ENCODE data around the gene ID3. TPM values are rescaled to one million over a fixed set of nuclear protein-coding genes. Genes with fewer than 3 reads are reported as not detected.

Gene ID3
- total and polyA plus RNA-seq, 12 donors, result 28.8 to 213 (median 109) TPM

- Histone ChIP-seq H3K4me1 (replicated peaks in 1 of 2) (peaks cover 9 to 40% of the 10 kb centered on the region in 2 donors), H3K36me3 (replicated peaks in 1 of 2) (no peaks in the 10 kb centered on the region), H3K27me3 (no peaks in the 10 kb centered on the region), H3K9me3 (replicated peaks in 1 of 3) (no peaks in the 10 kb centered on the region), H3K27ac (peak overlapping the region in 3 of 5 donors; percentile 1 to 88 (median 77)), H3K4me3 (no peak overlapping the region)
- no peak for DNase-seq
- intact Hi-C loops (cut with DNase I), result no loop called here
- TF ChIP-seq CTCF (IDR thresholded peaks at IDR 0.05), result no peak
- TF ChIP-seq POLR2A (IDR thresholded peaks at IDR 0.05), result no peak
- 54 to 63% (median 57%) methylated on average over 9 of the region's 9 CpGs for WGBS, 4 donors
Observed at GRCh38 chr1:23563003-23563402, 3.7 kb upstream of the ID3 start.

GRCh38 chr1:23562137-23562876 is 3.0 kb upstream of the ID3 start:
- peaks cover 9 to 40% of the 10 kb centered on the region in 2 donors for H3K4me1 ChIP-seq (replicated peaks in 1 of 2)
- TF ChIP-seq POLR2A (IDR thresholded peaks at IDR 0.05) (peak in 1 of 2 donors; percentile 44), CTCF (IDR thresholded peaks at IDR 0.05) (no peak)
- intact Hi-C loops (cut with DNase I), result no loop called here

GRCh38 chr1:23561813-23562100 is 2.5 kb upstream of the ID3 start:
- intact Hi-C loops (cut with DNase I), result no loop called here
- 19 to 42% (median 37%) methylated on average over 2 of the region's 2 CpGs for WGBS, 4 donors
- TF ChIP-seq POLR2A (IDR thresholded peaks at IDR 0.05) (no peak), CTCF (IDR thresholded peaks at IDR 0.05) (no peak)
- no peaks in the 10 kb centered on the region for H3K36me3 ChIP-seq (replicated peaks in 1 of 2)
- peaks cover 9 to 40% of the 10 kb centered on the region in 2 donors for H3K4me1 ChIP-seq (replicated peaks in 1 of 2)
- H3K27ac ChIP-seq, result peak overlapping the region in 4 of 5 donors; percentile 72 to 91 (median 84)
- peak overlapping the region in 1 of 4 donors; percentile 2 for H3K4me3 ChIP-seq
- no peak for DNase-seq
- H3K27me3 ChIP-seq, result no peaks in the 10 kb centered on the region
- no peaks in the 10 kb centered on the region for H3K9me3 ChIP-seq (replicated peaks in 1 of 3)

More at GRCh38 chr1:23562137-23562876, 3.0 kb upstream of the ID3 start:
- H3K36me3 ChIP-seq (replicated peaks in 1 of 2), result no peaks in the 10 kb centered on the region
- H3K4me3 ChIP-seq, result no peak overlapping the region
- peak overlapping the region in 4 of 5 donors; percentile 56 to 91 (median 80) for H3K27ac ChIP-seq
- H3K9me3 ChIP-seq (replicated peaks in 1 of 3), result no peaks in the 10 kb centered on the region
- H3K27me3 ChIP-seq, result no peaks in the 10 kb centered on the region
- peak; percentile 91 to 98 (median 96) for DNase-seq
- 0 to 3% (median 1%) methylated on average over 17 to 19 of the region's 19 CpGs for WGBS, 4 donors

GRCh38 chr1:23561076-23561812 is 1.9 kb upstream of the ID3 start:
- H3K4me1 ChIP-seq (replicated peaks in 1 of 2), result peaks cover 9 to 41% of the 10 kb centered on the region in 2 donors
- 46 to 51% (median 51%) methylated on average over 6 of the region's 6 CpGs for WGBS, 4 donors
- no peak for DNase-seq
- no peaks in the 10 kb centered on the region for H3K9me3 ChIP-seq (replicated peaks in 1 of 3)
- TF ChIP-seq CTCF (IDR thresholded peaks at IDR 0.05), result no peak
- no peaks in the 10 kb centered on the region for H3K36me3 ChIP-seq (replicated peaks in 1 of 2)
- peak overlapping the region in 1 of 4 donors; percentile 6 for H3K4me3 ChIP-seq
- no peaks in the 10 kb centered on the region for H3K27me3 ChIP-seq
- intact Hi-C loops (cut with DNase I), result no loop called here
- H3K27ac ChIP-seq, result peak overlapping the region in 4 of 5 donors; percentile 72 to 91 (median 84)
